ENCODE data around the gene MYO10. TPM values are rescaled to one million over a fixed set of nuclear protein-coding genes. Genes with fewer than 3 reads are reported as not detected.

Gene MYO10
- total RNA-seq, 3 donors from 2014 or later: 8.6 to 22.6 (median 21.2) TPM

GRCh38 chr5:16665601-16666000, 270.5 kb downstream of the MYO10 start:
- Histone ChIP-seq H3K27ac (no peak overlapping the region), H3K9me3 (no peaks in the 10 kb centered on the region), H3K4me1 (no peaks in the 10 kb centered on the region), H3K36me3 (no peaks in the 10 kb centered on the region), H3K27me3 (no peaks in the 10 kb centered on the region), H3K4me3 (no peak overlapping the region)
- intact Hi-C loops (cut with DNase I; ENCODE audit: low total_unique reads): loop anchor here (10.0 kb wide), 1 partner anchor 181 kb away; no protein-coding TSS in a partner anchor
- no peak for TF ChIP-seq POLR2AphosphoS5 (IDR thresholded peaks at IDR 0.05)
- TF ChIP-seq CTCF (IDR thresholded peaks at IDR 0.05): no peak
- TF ChIP-seq POLR2A (IDR thresholded peaks at IDR 0.05): no peak
- DNase-seq (ENCODE audit: low spot score in 2 of 2): no peak

- no peak for DNase-seq (ENCODE audit: low spot score in 2 of 2)
- no peaks in the 10 kb centered on the region for H3K9me3 ChIP-seq
- no peak overlapping the region for H3K27ac ChIP-seq
- no peaks in the 10 kb centered on the region for H3K27me3 ChIP-seq
- no peak overlapping the region for H3K4me3 ChIP-seq
- no peaks in the 10 kb centered on the region for H3K36me3 ChIP-seq
- intact Hi-C loops (cut with DNase I; ENCODE audit: low total_unique reads): loop anchor here (10.0 kb wide), 1 partner anchor 180 kb away; no protein-coding TSS in a partner anchor
- no peak for TF ChIP-seq CTCF (IDR thresholded peaks at IDR 0.05)
- TF ChIP-seq POLR2A (IDR thresholded peaks at IDR 0.05): no peak
- no peak for TF ChIP-seq POLR2AphosphoS5 (IDR thresholded peaks at IDR 0.05)
- H3K4me1 ChIP-seq: no peaks in the 10 kb centered on the region
Observed at GRCh38 chr5:16664368-16664767, 271.7 kb downstream of the MYO10 start.

GRCh38 chr5:16663840-16664239, 272.2 kb downstream of the MYO10 start:
- H3K4me1 ChIP-seq: no peaks in the 10 kb centered on the region
- intact Hi-C loops (cut with DNase I; ENCODE audit: low total_unique reads): loop anchor here (10.0 kb wide), 1 partner anchor 179 kb away; no protein-coding TSS in a partner anchor
- H3K27me3 ChIP-seq: no peaks in the 10 kb centered on the region
- no peak for TF ChIP-seq POLR2AphosphoS5 (IDR thresholded peaks at IDR 0.05)
- no peak for TF ChIP-seq POLR2A (IDR thresholded peaks at IDR 0.05)
- TF ChIP-seq CTCF (IDR thresholded peaks at IDR 0.05): no peak
- no peak for DNase-seq (ENCODE audit: low spot score in 2 of 2)
- no peaks in the 10 kb centered on the region for H3K9me3 ChIP-seq
- no peak overlapping the region for H3K27ac ChIP-seq
- no peak overlapping the region for H3K4me3 ChIP-seq
- no peaks in the 10 kb centered on the region for H3K36me3 ChIP-seq

GRCh38 chr5:16661713-16662112, 274.4 kb downstream of the MYO10 start:
- Histone ChIP-seq H3K36me3 (no peaks in the 10 kb centered on the region), H3K27me3 (no peaks in the 10 kb centered on the region), H3K4me1 (no peaks in the 10 kb centered on the region), H3K9me3 (no peaks in the 10 kb centered on the region), H3K4me3 (no peak overlapping the region), H3K27ac (no peak overlapping the region)
- intact Hi-C loops (cut with DNase I; ENCODE audit: low total_unique reads): loop anchor here (10.0 kb wide), 1 partner anchor 177 kb away; no protein-coding TSS in a partner anchor
- DNase-seq (ENCODE audit: low spot score in 2 of 2): no peak
- no peak for TF ChIP-seq POLR2AphosphoS5 (IDR thresholded peaks at IDR 0.05)
- no peak for TF ChIP-seq CTCF (IDR thresholded peaks at IDR 0.05)
- TF ChIP-seq POLR2A (IDR thresholded peaks at IDR 0.05): no peak

- H3K27me3 ChIP-seq: no peaks in the 10 kb centered on the region
- intact Hi-C loops (cut with DNase I; ENCODE audit: low total_unique reads): loop anchor here (10.0 kb wide), 1 partner anchor 176 kb away; no protein-coding TSS in a partner anchor
- H3K9me3 ChIP-seq: no peaks in the 10 kb centered on the region
- no peak overlapping the region for H3K27ac ChIP-seq
- no peak for DNase-seq (ENCODE audit: low spot score in 2 of 2)
- TF ChIP-seq POLR2AphosphoS5 (IDR thresholded peaks at IDR 0.05) (no peak), CTCF (IDR thresholded peaks at IDR 0.05) (no peak), POLR2A (IDR thresholded peaks at IDR 0.05) (no peak)
- H3K4me3 ChIP-seq: no peak overlapping the region
- H3K4me1 ChIP-seq: no peaks in the 10 kb centered on the region
- H3K36me3 ChIP-seq: no peaks in the 10 kb centered on the region
Observed at GRCh38 chr5:16660982-16661381, 275.1 kb downstream of the MYO10 start.

Data from breast epithelium (tissue), 4 donors.